HG02588 (cell line): ENCODE results near the gene GXYLT2.
"Not testable (repeated sequence)": the region's sequence is repeated elsewhere in the genome, so short reads cannot be mapped to it uniquely, and the experiment has no call there.

ENCODE experiments used
- ATAC-seq: cut with Tn5 transposase; IDR thresholded peaks from one replicate; pipeline ENCODE4 v1.9.1; 2021; ENCODE audit warnings: mild to moderate bottlenecking, moderate library complexity; ENCODE audit not compliant: unreplicated experiment

The GXYLT2 gene

GRCh38 chr3:72892081-72892775 lies 4.4 kb downstream of the GXYLT2 start:
- ATAC-seq: no peak

DNA sequence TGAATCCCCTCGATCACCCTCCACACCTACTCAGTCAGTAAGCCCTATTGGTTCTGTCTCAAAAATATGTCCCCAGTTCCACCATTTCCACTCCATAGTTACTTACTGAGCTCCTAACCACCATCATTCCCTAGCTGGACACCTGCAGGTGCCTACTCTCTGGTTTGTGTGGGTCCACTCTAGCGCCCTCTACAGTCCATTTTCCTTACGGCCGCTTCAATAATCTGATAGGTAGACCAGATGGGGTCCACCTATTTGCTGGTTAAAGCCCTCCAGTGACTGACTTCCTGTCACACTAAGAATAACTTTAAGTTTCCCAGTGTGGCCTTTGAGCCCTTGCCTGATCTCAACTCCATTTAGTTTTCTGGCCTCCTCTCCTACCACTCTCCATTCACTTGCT lies 5.0 kb downstream of the GXYLT2 start:
- no peak for ATAC-seq

DNA sequence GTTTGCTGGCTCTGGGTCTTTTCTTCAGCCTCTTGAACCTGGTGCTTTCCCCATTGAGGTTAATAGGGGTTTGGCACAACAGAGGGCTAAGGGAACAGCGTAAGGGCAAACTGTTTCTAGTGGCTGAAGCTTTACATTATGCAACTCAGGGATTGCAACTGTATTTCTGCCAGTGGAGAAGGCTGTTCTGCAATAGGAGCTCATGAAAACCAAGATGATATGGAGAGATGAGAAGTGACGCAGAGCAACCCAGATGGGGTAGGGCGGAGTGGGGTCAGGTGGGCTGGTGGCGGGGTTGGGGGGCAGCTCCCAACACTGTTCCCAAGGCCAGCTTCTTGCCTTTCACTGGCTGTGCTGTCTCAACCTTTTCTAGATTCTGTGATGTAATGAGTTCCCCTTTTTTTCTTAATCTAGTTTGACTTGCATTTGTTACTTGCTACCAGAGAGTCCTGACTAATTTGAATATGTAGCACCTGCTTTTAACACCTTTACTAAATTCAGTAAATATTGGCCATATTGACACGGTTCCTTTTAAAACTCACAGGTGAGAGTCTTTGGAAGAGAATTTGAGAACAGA lies 7.2 kb downstream of the GXYLT2 start:
- ATAC-seq: no peak

GRCh38 chr3:72896996-72897757 lies 9.3 kb downstream of the GXYLT2 start:
- no peak for ATAC-seq

DNA sequence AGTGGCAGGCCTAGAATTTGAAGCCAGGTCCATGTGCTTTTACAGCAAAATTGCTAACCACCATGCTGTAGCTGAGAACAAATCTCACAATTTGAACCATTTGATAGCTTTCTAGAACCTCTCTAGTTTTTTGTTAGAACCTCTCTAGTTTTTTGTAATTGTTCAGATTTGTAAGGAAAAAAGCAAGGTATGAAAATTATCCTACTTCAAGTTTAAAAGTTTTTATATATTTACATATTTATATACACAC lies 9.8 kb downstream of the GXYLT2 start:
- no peak for ATAC-seq

DNA sequence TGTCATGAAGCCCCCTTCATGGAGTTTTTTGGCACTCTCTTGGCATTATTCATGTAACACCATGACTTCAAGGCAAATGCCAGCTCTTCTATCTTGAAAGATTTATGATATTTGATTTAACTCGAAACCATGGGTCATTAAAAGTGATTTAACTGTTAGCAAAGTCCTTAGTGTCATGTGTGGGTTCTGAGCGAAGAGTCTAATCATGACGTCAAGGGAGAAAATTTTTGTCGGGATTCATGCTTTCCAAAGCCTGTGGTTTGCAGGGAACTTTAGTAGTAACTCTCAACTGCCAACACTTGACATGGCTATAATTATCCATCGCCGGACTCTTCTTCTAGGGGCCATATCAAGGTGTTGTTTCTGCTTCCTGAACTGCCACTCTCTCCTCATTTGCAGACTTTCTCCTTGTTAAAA lies 11.5 kb downstream of the GXYLT2 start:
- ATAC-seq: no peak

- ATAC-seq: no peak
Measured at GRCh38 chr3:72900048-72900447, 12.2 kb downstream of the GXYLT2 start.

- ATAC-seq: no peak
Measured at GRCh38 chr3:72901840-72902239, 14.0 kb downstream of the GXYLT2 start.

GRCh38 chr3:72903004-72903403 lies 15.2 kb downstream of the GXYLT2 start:
- ATAC-seq: no peak

GRCh38 chr3:72904163-72904562 lies 16.3 kb downstream of the GXYLT2 start:
- no peak for ATAC-seq

- ATAC-seq: no peak
Measured at GRCh38 chr3:72906154-72906553, 18.3 kb downstream of the GXYLT2 start.

GRCh38 chr3:72907131-72907711 lies 19.4 kb downstream of the GXYLT2 start:
- ATAC-seq: no peak

- no peak for ATAC-seq
Measured at GRCh38 chr3:72907731-72908620, 20.1 kb downstream of the GXYLT2 start.

DNA sequence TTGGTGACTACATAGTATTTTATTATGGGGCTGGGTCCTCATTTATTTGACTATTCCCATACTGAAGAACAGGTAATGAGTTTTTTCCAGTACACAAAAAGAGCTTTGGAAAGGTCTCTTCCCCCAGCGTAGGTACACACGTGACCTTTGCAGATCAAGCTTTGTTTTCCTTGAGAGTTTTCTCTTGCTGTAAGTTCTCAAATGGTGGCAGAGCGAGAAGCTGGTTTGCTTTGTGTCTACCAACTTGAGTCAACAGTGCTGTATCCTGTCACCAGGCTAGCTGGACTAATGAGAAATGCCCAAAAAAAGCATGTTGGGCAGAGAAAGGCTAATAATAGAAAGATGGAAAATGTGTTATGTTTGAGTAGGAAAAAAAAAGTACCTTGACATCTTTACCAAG lies 21.7 kb downstream of the GXYLT2 start:
- ATAC-seq: no peak

- ATAC-seq: no peak
Measured at GRCh38 chr3:72912532-72912931, 24.7 kb downstream of the GXYLT2 start.

GRCh38 chr3:72914383-72914782 lies 26.5 kb downstream of the GXYLT2 start:
- no peak for ATAC-seq

DNA sequence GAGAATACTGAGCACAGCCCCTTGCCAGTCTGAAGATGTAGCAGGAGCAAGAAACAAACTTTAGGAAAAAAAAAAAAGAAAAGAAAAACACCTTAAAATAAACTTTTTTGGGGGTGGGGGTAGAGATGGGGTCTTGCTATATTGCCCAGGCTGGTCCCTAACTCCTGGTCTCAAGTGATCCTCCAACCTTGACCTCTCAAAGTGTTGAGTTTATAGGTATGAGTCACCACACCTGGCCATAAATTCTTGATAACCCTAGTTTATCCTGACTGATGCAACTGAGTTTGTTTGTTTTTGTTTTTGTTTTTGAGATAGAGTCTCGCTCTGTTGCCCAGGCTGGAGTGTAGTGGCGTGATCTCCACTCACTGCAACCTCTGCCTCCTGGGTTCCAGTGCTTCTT lies 28.4 kb downstream of the GXYLT2 start:
- no peak for ATAC-seq

GRCh38 chr3:72919520-72919919 lies 31.7 kb downstream of the GXYLT2 start:
- no peak for ATAC-seq

DNA sequence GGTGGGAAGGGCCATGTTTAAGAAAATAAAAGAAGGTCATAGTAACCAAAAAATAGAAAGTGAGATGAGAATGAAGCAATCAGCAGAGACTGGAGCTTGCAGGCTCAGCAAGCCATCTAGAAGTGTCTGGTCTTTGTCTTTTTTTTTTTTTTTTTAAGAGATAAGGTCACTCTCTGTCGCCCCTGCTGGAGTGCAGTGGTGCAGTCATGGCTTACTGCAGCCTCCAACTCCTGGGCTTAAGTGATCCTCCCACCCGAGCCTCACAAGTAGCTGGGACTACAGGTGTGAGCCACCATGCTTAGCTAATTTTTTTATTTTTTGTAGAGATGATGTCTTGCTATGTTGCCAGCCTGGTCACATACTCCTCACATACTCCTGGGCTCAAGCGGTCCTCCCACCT lies 36.2 kb downstream of the GXYLT2 start:
- no peak for ATAC-seq

- ATAC-seq: not testable (repeated sequence)
Measured at GRCh38 chr3:72928781-72929735, 41.2 kb downstream of the GXYLT2 start.
